Uterus (tissue), 2 donors: ENCODE measurements around the gene MACROH2A1.

Source experiments
- CTCF ChIP-seq, 4 experiments: fragments of 200-600 bp in 2 of 4; fragments of 450-650 bp in 2 of 4; sonication (generic) in 2 of 4; IDR thresholded peaks; one replicate each; pipeline ENCODE4 v1.5.1; 2016 to 2019; ENCODE audit warnings: antibody characterized with exemption in 4 of 4, mild to moderate bottlenecking in 2 of 4, moderate library complexity in 1 of 4
- POLR2A ChIP-seq, 2 donors: fragments of 450-650 bp; IDR thresholded peaks; one replicate each; pipeline ENCODE4 v1.6.1; 2016; ENCODE audit warnings: antibody characterized with exemption in 2 of 2, mild to moderate bottlenecking in 1 of 2, moderate library complexity in 1 of 2

GRCh38 chr5:135294793-135295192, 104.2 kb downstream of the MACROH2A1 start:
- TF ChIP-seq CTCF (IDR thresholded peaks at IDR 0.05) = no peak
- TF ChIP-seq POLR2A (IDR thresholded peaks at IDR 0.05) = no peak
